ENCODE results near the gene VEPH1. TPM values are rescaled to one million over a fixed set of nuclear protein-coding genes. Genes with fewer than 3 reads are reported as not detected.
A peak's percentile ranks its signal among the peaks of the same experiment; 100 is the strongest.

VEPH1 gene
- polyA plus RNA-seq, 1 experiment, result 17.9 TPM

DNA sequence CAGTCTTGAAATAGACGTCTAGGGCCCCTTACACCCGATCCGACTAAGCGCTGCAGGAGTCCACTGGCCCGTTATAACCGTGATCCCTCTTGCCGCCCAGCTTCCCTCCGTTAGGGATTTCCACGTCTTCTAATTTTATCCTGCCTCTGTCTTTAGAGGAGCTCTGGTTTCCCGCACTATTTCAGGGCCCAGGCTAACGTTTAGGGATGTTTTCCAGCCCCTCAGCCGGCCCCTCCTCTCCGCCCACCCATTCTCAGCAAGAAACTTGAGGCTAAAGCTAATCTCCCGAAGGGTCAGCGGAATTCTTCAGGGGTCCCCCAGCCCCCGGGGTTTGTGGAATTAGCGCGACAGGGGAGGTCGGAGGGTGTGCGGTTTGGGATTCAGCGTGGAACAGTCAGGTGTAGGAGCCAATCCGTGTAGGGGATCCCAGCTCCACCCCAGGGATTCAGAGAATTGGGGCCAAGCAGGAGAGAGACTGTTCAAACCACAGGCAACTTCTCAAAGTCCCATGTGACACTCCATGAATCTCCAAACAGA lies 65.0 kb downstream of the VEPH1 start:
- no peaks in the 10 kb centered on the region for H3K27me3 ChIP-seq (ENCODE audit: control insufficient read depth, insufficient read depth, low read length)
- POLR2A ChIA-PET, result interaction anchor here (0.8 kb wide), 1 partner anchor 8 kb away, joined by 6 read pairs; no protein-coding TSS in a partner anchor
- peaks cover 8% of the 10 kb centered on the region for H3K36me3 ChIP-seq (ENCODE audit: control insufficient read depth, insufficient read depth, low read length)
- TF ChIP-seq, protein P1, sequence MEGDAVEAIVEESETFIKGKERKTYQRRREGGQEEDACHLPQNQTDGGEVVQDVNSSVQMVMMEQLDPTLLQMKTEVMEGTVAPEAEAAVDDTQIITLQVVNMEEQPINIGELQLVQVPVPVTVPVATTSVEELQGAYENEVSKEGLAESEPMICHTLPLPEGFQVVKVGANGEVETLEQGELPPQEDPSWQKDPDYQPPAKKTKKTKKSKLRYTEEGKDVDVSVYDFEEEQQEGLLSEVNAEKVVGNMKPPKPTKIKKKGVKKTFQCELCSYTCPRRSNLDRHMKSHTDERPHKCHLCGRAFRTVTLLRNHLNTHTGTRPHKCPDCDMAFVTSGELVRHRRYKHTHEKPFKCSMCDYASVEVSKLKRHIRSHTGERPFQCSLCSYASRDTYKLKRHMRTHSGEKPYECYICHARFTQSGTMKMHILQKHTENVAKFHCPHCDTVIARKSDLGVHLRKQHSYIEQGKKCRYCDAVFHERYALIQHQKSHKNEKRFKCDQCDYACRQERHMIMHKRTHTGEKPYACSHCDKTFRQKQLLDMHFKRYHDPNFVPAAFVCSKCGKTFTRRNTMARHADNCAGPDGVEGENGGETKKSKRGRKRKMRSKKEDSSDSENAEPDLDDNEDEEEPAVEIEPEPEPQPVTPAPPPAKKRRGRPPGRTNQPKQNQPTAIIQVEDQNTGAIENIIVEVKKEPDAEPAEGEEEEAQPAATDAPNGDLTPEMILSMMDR (IDR thresholded peaks at IDR 0.05; ENCODE audit: insufficient read depth, low read depth, low read length), result no peak
- peak overlapping the region; percentile 85 for H3K4me3 ChIP-seq (ENCODE audit: low read depth, low read length)
- CTCF ChIA-PET, result interaction anchor here (1.1 to 2.8 kb wide), 5 partner anchors 26 to 236 kb away, joined by 3 to 11 read pairs (median 3); no protein-coding TSS in a partner anchor
- no peak for DNase-seq (ENCODE audit: low read depth)

DNA sequence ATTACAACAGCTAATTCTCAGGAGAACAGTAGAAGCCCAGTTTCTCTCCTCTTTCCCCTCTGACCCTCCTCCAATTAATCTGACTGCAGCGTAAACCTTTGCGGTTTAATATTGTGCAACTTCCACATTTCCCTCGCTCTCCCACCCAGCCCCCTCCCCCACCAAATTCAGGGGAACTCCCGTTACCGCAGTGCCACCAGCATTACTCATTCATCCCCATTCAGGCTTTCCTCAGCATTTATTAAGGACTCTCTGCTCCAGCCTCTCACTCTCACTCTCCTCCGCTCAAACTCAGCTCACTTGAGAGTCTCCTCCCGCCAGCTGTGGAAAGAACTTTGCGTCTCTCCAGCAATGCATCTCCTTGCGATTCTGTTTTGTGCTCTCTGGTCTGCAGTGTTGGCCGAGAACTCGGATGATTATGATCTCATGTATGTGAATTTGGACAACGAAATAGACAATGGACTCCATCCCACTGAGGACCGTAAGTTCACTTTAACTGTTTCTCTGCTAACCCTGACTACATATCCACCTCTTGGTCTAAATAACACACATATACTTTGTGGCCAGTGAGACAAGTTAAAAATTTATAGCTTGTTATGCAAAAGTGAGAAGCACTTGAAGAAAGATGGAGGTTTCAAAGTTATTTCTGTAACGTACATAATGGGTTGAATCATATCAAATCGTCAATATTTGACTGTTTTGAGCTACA lies 66.5 kb downstream of the VEPH1 start, which contains the start of gene PTX3:
Gene PTX3, plus strand, starts transcription at position 268 of the 709 bp plus-strand sequence. Its CDS starts 84 bp downstream, at position 352.
- Histone ChIP-seq H3K27me3 (ENCODE audit: control insufficient read depth, insufficient read depth, low read length) (no peaks in the 10 kb centered on the region), H3K4me3 (ENCODE audit: low read depth, low read length) (peak within 1 kb of the TSS; percentile 85), H3K36me3 (ENCODE audit: control insufficient read depth, insufficient read depth, low read length) (peaks cover 4% of the 10 kb centered on the region; the same call in 1 of the 2 replicates)
- ChIA-PET POLR2A (interaction anchor here (0.5 kb wide), 1 partner anchor 176 kb away, joined by 3 read pairs; no protein-coding TSS in a partner anchor), CTCF (interaction anchor here (0.7 to 2.8 kb wide), 4 partner anchors 12 to 235 kb away, joined by 3 to 11 read pairs (median 6); no protein-coding TSS in a partner anchor)
- TF ChIP-seq, protein P1 (IDR thresholded peaks at IDR 0.05; ENCODE audit: insufficient read depth, low read depth, low read length), result no peak
- peak; percentile 46 for DNase-seq (ENCODE audit: low read depth)

DNA sequence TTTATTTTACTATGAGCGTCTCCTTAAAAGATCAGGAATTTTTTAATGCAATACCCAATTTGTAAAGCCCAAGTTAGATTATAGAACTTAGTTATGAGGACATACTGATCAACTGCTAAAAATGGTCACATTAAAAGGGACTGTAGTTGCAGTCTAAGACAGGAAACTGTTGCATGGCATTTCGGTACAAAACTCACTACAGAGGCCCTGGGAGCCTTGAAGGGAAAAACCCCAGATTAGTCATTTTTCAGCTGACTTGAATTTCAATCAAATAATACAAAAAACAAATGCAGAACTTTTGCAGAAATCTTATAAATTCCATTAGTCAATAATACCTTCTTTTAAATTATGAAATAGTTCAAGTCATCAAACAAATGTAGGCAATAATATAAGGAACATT lies 73.5 kb downstream of the VEPH1 start:
- H3K36me3 ChIP-seq (ENCODE audit: control insufficient read depth, insufficient read depth, low read length), result no peaks in the 10 kb centered on the region
- TF ChIP-seq, protein P1 (IDR thresholded peaks at IDR 0.05; ENCODE audit: insufficient read depth, low read depth, low read length), result no peak
- ChIA-PET POLR2A (no interaction called here), CTCF (no interaction called here)
- no peaks in the 10 kb centered on the region for H3K27me3 ChIP-seq (ENCODE audit: control insufficient read depth, insufficient read depth, low read length)
- DNase-seq (ENCODE audit: low read depth), result no peak
- H3K4me3 ChIP-seq (ENCODE audit: low read depth, low read length), result no peak overlapping the region

DNA sequence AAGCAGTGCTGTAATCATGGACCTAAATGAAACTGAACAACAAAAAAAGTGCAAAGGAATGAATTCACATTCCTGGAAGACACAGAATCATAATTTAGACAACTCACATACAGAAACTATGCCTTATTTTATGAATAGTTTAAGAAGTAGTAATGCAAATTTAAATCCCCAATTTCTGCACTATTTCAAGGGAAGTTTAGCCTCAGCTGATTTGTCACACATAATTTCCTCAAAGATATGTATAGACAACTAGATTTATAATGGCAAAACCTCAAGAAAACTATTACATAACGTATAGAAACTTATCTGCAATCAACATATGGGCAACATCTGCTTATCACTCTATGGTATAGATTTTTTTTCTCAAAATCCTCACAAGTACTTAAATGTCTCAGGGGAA lies 74.4 kb downstream of the VEPH1 start:
- no peak for DNase-seq (ENCODE audit: low read depth)
- ChIA-PET CTCF (no interaction called here), POLR2A (no interaction called here)
- H3K27me3 ChIP-seq (ENCODE audit: control insufficient read depth, insufficient read depth, low read length), result no peaks in the 10 kb centered on the region
- TF ChIP-seq, protein P1 (IDR thresholded peaks at IDR 0.05; ENCODE audit: insufficient read depth, low read depth, low read length), result no peak
- H3K36me3 ChIP-seq (ENCODE audit: control insufficient read depth, insufficient read depth, low read length), result no peaks in the 10 kb centered on the region
- H3K4me3 ChIP-seq (ENCODE audit: low read depth, low read length), result no peak overlapping the region

DNA sequence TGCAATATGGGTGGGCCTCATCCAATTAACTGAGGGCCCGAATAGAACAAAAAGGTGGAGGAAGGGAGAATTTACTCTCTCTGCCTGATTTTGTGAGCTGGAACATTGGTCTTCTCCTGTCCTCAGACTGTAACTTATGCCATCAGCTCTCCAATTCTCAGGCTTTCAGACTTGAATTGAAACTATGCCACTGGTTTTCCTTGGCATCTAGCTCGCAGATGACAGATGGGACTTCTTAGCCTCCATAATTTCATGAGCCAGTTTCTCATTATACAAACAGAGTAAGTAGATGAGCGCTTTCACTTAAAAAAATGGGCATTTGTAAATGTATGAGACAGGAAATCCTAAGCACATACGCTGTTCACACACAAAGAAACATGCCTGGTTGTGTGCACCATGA lies 75.3 kb downstream of the VEPH1 start:
- TF ChIP-seq, protein P1 (IDR thresholded peaks at IDR 0.05; ENCODE audit: insufficient read depth, low read depth, low read length), result no peak
- ChIA-PET POLR2A (no interaction called here), CTCF (no interaction called here)
- Histone ChIP-seq H3K4me3 (ENCODE audit: low read depth, low read length) (no peak overlapping the region), H3K27me3 (ENCODE audit: control insufficient read depth, insufficient read depth, low read length) (no peaks in the 10 kb centered on the region), H3K36me3 (ENCODE audit: control insufficient read depth, insufficient read depth, low read length) (no peaks in the 10 kb centered on the region)
- no peak for DNase-seq (ENCODE audit: low read depth)
